SU-DHL-6 (cell line): ENCODE results near the gene HOXA7.

ENCODE experiments used
- H2AFZ ChIP-seq: fragments of 200-600 bp; sonication (generic); 2 replicates; pipeline ENCODE4 v1.6.1; 2014; ENCODE audit warnings: low read depth, mild to moderate bottlenecking, moderate library complexity, mixed read lengths, antibody characterized with exemption, low read length; ENCODE audit not compliant: severe bottlenecking
- H3F3A ChIP-seq: fragments of 200-600 bp; shearing (Covaris generic); 2 replicates; pipeline ENCODE4 v1.6.0; 2016; ENCODE audit warnings: antibody characterized with exemption, mild to moderate bottlenecking; ENCODE audit not compliant: insufficient read depth
- H3K27ac ChIP-seq: fragments of 200-600 bp; sonication (generic); 2 replicates; pipeline ENCODE4 v1.5.1; 2016; ENCODE audit warnings: low read depth, mild to moderate bottlenecking, low read length, moderate library complexity, mixed read lengths
- H3K27me3 ChIP-seq: fragments of 200-600 bp; sonication (generic), shearing (Covaris generic); 2 replicates; pipeline ENCODE4 v1.6.0; 2014; ENCODE audit warnings: mild to moderate bottlenecking, low read length
- H3K36me3 ChIP-seq: fragments of 200-600 bp; sonication (generic); 2 replicates; pipeline ENCODE4 v1.6.1; 2014; ENCODE audit warnings: mild to moderate bottlenecking, low read length, mixed read lengths
- H3K4me2 ChIP-seq: fragments of 300-600, 200-600 bp; shearing (Covaris generic), sonication (generic); 2 replicates; pipeline ENCODE4 v1.6.0; 2014; ENCODE audit warnings: low read length, low read depth, mild to moderate bottlenecking; ENCODE audit not compliant: poor library complexity, severe bottlenecking
- H3K4me3 ChIP-seq: fragments of 200-600 bp; sonication (generic); 2 replicates; pipeline ENCODE4 v1.5.1; 2014; ENCODE audit warnings: antibody characterized with exemption, low read length, mild to moderate bottlenecking, mixed read lengths; ENCODE audit not compliant: insufficient read depth, poor library complexity, severe bottlenecking
- H3K79me2 ChIP-seq: fragments of 200-600 bp; sonication (generic); 2 replicates; pipeline ENCODE4 v1.6.1; 2014; ENCODE audit warnings: mild to moderate bottlenecking, low read length, moderate library complexity; ENCODE audit not compliant: insufficient read depth
- H3K9ac ChIP-seq: fragments of 200-600 bp; sonication (generic); 2 replicates; pipeline ENCODE4 v1.7.0; 2014; ENCODE audit warnings: mild to moderate bottlenecking, low read length
- H3K9me2 ChIP-seq: fragments of 200-600 bp; sonication (generic); replicated peaks from 2 replicates; pipeline ENCODE4 v1.6.1; 2014; ENCODE audit warnings: low read length; ENCODE audit not compliant: insufficient read depth
- H3K9me3 ChIP-seq: fragments of 200-600 bp; sonication (generic); 2 replicates; pipeline ENCODE4 v1.6.1; 2014; ENCODE audit warnings: low read length, mixed read lengths; ENCODE audit not compliant: insufficient read depth
- H4K20me1 ChIP-seq: fragments of 200-600 bp; sonication (generic); 2 replicates; pipeline ENCODE4 v1.6.1; 2014; ENCODE audit warnings: low read depth, mild to moderate bottlenecking, antibody characterized with exemption, low read length, moderate library complexity, mixed read lengths
- EZH2phosphoT487 ChIP-seq: fragments of 200-600 bp; sonication (generic), shearing (Covaris generic); conservative IDR thresholded peaks from 2 replicates; pipeline ENCODE4 v1.6.1; 2018; ENCODE audit warnings: mild to moderate bottlenecking, antibody characterized with exemption, low read length, moderate library complexity, mixed read lengths
- TF ChIP-seq, protein P1 (sequence below): fragments of 200-600 bp; sonication (generic); IDR thresholded peaks from one replicate; pipeline ENCODE4 v1.5.1; 2017; ENCODE audit warnings: antibody characterized with exemption, mild to moderate bottlenecking, low read length, moderate library complexity; ENCODE audit not compliant: insufficient read depth, poor library complexity, severe bottlenecking

Gene HOXA7

DNA sequence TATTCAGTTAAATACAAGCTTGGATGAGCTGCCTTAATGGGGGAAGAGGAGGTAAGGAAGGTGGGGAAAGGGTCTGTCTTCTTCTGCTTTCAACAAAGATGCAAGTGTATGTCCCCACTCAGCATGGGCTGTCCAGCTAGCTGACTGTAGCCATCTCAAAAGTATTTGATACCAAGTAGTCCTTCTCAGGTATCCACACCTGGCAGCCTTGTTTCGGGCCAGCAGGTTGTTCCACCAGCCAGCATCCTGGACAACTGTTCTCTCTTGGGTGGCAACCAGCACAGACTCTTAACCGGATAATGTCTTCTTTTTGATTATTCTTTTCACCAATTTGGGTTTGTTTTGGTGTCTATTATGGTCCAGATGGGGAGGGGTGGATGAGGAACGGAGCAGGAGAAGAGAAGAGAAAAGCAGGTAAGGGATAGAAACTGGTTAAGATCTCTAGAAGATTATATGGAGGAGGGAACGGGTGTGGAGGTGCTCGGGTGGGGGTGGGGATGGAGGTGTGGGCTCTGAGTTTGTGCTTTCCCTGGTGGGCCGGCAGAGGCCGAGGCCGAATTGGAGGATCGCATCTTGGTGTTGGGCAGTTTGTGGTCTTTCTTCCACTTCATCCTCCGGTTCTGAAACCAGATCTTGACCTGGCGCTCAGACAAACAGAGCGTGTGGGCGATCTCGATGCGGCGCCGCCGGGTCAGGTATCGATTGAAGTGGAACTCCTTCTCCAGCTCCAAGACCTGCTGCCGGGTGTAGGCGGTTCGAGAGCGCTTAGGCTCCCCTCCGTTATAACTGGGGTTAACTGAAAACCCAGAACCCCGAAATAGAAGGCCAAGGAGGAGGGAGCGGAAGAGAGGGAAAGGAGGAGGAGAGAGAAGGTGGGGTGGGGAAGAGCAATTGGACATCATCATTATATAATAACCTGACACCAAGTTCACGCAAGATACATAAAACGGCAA lies 27.4 kb downstream of the HOXA7 start:
- H3K9me3 ChIP-seq, result no peaks in the 10 kb centered on the region
- no peak overlapping the region for H3K27ac ChIP-seq
- no peaks in the 10 kb centered on the region for H3K9me2 ChIP-seq
- peak overlapping the region; percentile 82 for H3K4me3 ChIP-seq
- H2AFZ ChIP-seq, result peak overlapping the region; percentile 74
- TF ChIP-seq EZH2phosphoT487, result no peak
- TF ChIP-seq, protein P1, sequence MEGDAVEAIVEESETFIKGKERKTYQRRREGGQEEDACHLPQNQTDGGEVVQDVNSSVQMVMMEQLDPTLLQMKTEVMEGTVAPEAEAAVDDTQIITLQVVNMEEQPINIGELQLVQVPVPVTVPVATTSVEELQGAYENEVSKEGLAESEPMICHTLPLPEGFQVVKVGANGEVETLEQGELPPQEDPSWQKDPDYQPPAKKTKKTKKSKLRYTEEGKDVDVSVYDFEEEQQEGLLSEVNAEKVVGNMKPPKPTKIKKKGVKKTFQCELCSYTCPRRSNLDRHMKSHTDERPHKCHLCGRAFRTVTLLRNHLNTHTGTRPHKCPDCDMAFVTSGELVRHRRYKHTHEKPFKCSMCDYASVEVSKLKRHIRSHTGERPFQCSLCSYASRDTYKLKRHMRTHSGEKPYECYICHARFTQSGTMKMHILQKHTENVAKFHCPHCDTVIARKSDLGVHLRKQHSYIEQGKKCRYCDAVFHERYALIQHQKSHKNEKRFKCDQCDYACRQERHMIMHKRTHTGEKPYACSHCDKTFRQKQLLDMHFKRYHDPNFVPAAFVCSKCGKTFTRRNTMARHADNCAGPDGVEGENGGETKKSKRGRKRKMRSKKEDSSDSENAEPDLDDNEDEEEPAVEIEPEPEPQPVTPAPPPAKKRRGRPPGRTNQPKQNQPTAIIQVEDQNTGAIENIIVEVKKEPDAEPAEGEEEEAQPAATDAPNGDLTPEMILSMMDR, result no peak
- H3K79me2 ChIP-seq, result no peaks in the 10 kb centered on the region
- H3K9ac ChIP-seq, result peak overlapping the region; percentile 84
- peaks cover 7% of the 10 kb centered on the region; the same call in 1 of the 2 replicates for H3F3A ChIP-seq
- H3K27me3 ChIP-seq, result no peaks in the 10 kb centered on the region
- H4K20me1 ChIP-seq, result no peaks in the 10 kb centered on the region
- no peaks in the 10 kb centered on the region for H3K36me3 ChIP-seq
- H3K4me2 ChIP-seq, result peak overlapping the region; percentile 65

DNA sequence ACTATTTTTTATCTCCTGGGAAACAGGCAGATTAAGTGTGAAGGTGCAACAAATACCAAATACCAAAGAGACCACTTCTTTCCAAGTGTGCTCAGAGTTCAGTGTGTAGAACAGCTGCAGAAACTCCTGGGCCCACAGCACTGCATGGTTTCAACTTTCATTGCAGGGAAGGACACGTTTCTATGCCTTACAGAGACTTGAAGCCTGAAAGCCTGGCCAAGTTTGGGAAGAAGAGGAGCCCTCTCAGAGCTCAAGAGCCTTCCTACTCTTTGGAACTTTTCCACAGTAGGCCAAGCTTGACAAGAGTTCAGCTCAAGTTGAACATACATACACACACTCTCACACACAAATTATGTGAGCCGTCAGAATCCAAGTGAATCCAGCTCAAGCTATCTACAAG lies 28.4 kb downstream of the HOXA7 start:
- Histone ChIP-seq H3K79me2 (no peaks in the 10 kb centered on the region), H3K9me3 (no peaks in the 10 kb centered on the region), H3K9ac (no peak overlapping the region), H3K4me2 (no peak overlapping the region), H3K4me3 (no peak overlapping the region), H3K9me2 (no peaks in the 10 kb centered on the region), H3F3A (peaks cover 7% of the 10 kb centered on the region; the same call in 1 of the 2 replicates), H3K27ac (no peak overlapping the region), H3K36me3 (no peaks in the 10 kb centered on the region), H4K20me1 (no peaks in the 10 kb centered on the region), H2AFZ (no peak overlapping the region), H3K27me3 (no peaks in the 10 kb centered on the region)
- TF ChIP-seq EZH2phosphoT487, result no peak
- TF ChIP-seq, protein P1, result no peak

DNA sequence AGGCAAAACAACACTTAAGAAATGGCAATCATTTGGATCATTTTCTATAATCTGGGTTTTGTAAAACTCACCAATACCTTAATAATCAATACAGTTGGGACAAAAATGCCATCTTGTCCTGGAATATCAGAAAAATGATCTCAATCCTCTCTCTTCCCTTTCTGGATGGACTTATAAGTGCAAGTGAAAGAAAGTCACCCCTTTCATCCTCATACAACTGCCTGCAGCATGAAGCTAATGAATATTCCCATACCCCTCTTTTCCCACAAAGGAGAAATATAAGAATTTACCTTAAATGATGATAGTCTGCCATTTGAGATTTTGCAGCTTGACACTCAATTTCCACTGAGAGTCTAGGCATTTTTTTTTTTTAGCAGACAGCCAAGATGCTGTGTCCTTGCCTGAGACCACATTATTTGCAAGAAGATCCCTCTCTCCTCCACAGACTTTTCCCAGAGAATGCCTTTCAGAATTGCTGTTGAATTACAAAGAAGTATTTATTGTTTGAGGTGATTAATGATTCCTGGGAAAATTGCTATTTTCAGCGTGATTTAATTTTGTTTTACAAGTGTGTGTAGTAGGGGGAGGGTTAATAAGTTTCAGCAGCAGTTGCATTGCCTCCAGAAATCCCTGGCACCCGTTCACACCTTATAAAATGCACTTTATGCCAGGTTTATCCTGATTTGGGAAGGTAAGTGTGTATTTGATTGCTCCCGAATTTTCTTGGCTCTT lies 29.7 kb downstream of the HOXA7 start:
- Histone ChIP-seq H3K27me3 (no peaks in the 10 kb centered on the region), H3K27ac (no peak overlapping the region), H3K9me3 (no peaks in the 10 kb centered on the region), H3K9ac (no peak overlapping the region), H3K4me3 (no peak overlapping the region), H2AFZ (no peak overlapping the region), H4K20me1 (no peaks in the 10 kb centered on the region), H3F3A (no peaks in the 10 kb centered on the region), H3K4me2 (no peak overlapping the region), H3K79me2 (no peaks in the 10 kb centered on the region), H3K9me2 (no peaks in the 10 kb centered on the region), H3K36me3 (no peaks in the 10 kb centered on the region)
- no peak for TF ChIP-seq EZH2phosphoT487
- TF ChIP-seq, protein P1, result no peak
